IMR-90 (cell line): ENCODE results near the gene LHPP. TPM values are rescaled to one million over a fixed set of nuclear protein-coding genes. Genes with fewer than 3 reads are reported as not detected.

Source experiments
- ATAC-seq: fragments of 200-7000 bp; cut with Tn5 transposase; 2 replicates; pipeline ENCODE4 v1.9.1; 2020; ENCODE audit warnings: low read depth, mild to moderate bottlenecking, moderate library complexity
- BruUV-seq: library from RNA; stranded (reverse); fragments of 400-500 nt; replicated peaks from 2 replicates; lab custom pipeline; 2021; lab: Mats Ljungman, UMichigan
- CTCF ChIA-PET: fragments of 300-600 bp; formaldehyde crosslinking; extraction: SDS; loops from one replicate; lab custom pipeline; 2021; ENCODE audit warnings: antibody characterized with exemption; lab: Yijun Ruan, JAX
- POLR2A ChIA-PET: fragments of 300-600 bp; sonication (Branson Sonifier 250); formaldehyde crosslinking; loops from one replicate; lab custom pipeline; 2022; ENCODE audit warnings: antibody characterized with exemption; ENCODE audit not compliant: unreplicated experiment; lab: Charles Lee
- DNase-seq: peaks from one replicate; pipeline ENCODE4 v3.0.0; 2013
- H2AFZ ChIP-seq: replicated peaks from 2 replicates; pipeline ENCODE3; 2013; ENCODE audit warnings: low read length, mild to moderate bottlenecking; ENCODE audit not compliant: poor library complexity
- H2AK5ac ChIP-seq: 2 replicates; pipeline ENCODE4 v1.6.1; 2013; ENCODE audit warnings: low read depth, low read length, inconsistent platforms
- H2AK9ac ChIP-seq: replicated peaks from 2 replicates; pipeline ENCODE3; 2013; ENCODE audit warnings: mild to moderate bottlenecking, low read depth, low read length, moderate library complexity; ENCODE audit not compliant: poor library complexity
- H2BK120ac ChIP-seq: 2 replicates; pipeline ENCODE4 v1.6.1; 2013; ENCODE audit warnings: low read depth, low read length, inconsistent platforms
- H2BK15ac ChIP-seq: 3 replicates; pipeline ENCODE4 v1.6.1; 2013; ENCODE audit warnings: low read depth, low read length, inconsistent platforms
- H2BK20ac ChIP-seq: 2 replicates; pipeline ENCODE4 v1.6.1; 2013; ENCODE audit warnings: low read depth, mild to moderate bottlenecking, inconsistent platforms, low read length, moderate library complexity
- H2BK5ac ChIP-seq: 2 replicates; pipeline ENCODE4 v1.6.1; 2013; ENCODE audit warnings: mild to moderate bottlenecking, low read depth, low read length, inconsistent platforms; ENCODE audit not compliant: poor library complexity, severe bottlenecking
- H3K14ac ChIP-seq: replicated peaks from 2 replicates; pipeline ENCODE4 v1.6.1; 2013; ENCODE audit warnings: low read depth, low read length, inconsistent platforms
- H3K18ac ChIP-seq: 2 replicates; pipeline ENCODE4 v1.6.1; 2013; ENCODE audit warnings: low read depth, low read length, control low read depth
- H3K23ac ChIP-seq: 2 replicates; pipeline ENCODE4 v1.6.1; 2013; ENCODE audit warnings: low read depth, low read length, inconsistent platforms
- H3K27ac ChIP-seq: 2 replicates; pipeline ENCODE4 v1.5.1; 2013; ENCODE audit warnings: mild to moderate bottlenecking, control low read depth, low read length; ENCODE audit not compliant: insufficient read depth
- H3K27me3 ChIP-seq: 2 replicates; pipeline ENCODE4 v1.6.1; 2013; ENCODE audit warnings: low read length; ENCODE audit not compliant: control insufficient read depth, insufficient read depth
- H3K36me3 ChIP-seq: 2 replicates; pipeline ENCODE4 v1.6.1; 2013; ENCODE audit warnings: low read length, mixed read lengths; ENCODE audit not compliant: control insufficient read depth, insufficient read depth
- H3K4ac ChIP-seq: 2 replicates; pipeline ENCODE4 v1.6.1; 2013; ENCODE audit warnings: low read depth, low read length, inconsistent platforms
- H3K4me1 ChIP-seq: 2 replicates; pipeline ENCODE4 v1.6.1; 2013; ENCODE audit warnings: low read length, mixed read lengths; ENCODE audit not compliant: control insufficient read depth, insufficient read depth
- H3K4me2 ChIP-seq: 2 replicates; pipeline ENCODE4 v1.6.1; 2013; ENCODE audit warnings: low read depth, mild to moderate bottlenecking, control low read depth, low read length, moderate library complexity
- H3K4me3 ChIP-seq: 2 replicates; pipeline ENCODE4 v1.5.1; 2013; ENCODE audit warnings: low read depth, mild to moderate bottlenecking, control low read depth, low read length, moderate library complexity; ENCODE audit not compliant: insufficient read depth
- H3K56ac ChIP-seq: 2 replicates; pipeline ENCODE4 v1.6.1; 2013; ENCODE audit warnings: low read length, inconsistent platforms; ENCODE audit not compliant: insufficient read depth; ENCODE audit errors: extremely low read depth
- H3K79me1 ChIP-seq, 2 experiments: 2 replicates each; pipeline ENCODE4 v1.6.1; 2013; ENCODE audit warnings: low read length in 2 of 2, inconsistent platforms in 1 of 2, low read depth in 1 of 2
- H3K9ac ChIP-seq: 2 replicates; pipeline ENCODE4 v1.6.1; 2013; ENCODE audit warnings: low read depth, low read length, control low read depth
- H3K9me1 ChIP-seq: 2 replicates; pipeline ENCODE4 v1.6.1; 2013; ENCODE audit warnings: low read length, inconsistent platforms; ENCODE audit not compliant: insufficient read depth
- H3K9me3 ChIP-seq: 2 replicates; pipeline ENCODE4 v1.6.1; 2013; ENCODE audit warnings: low read length; ENCODE audit not compliant: control insufficient read depth, insufficient read depth
- H4K20me1 ChIP-seq: 2 replicates; pipeline ENCODE4 v1.6.1; 2013; ENCODE audit warnings: low read length, inconsistent platforms; ENCODE audit not compliant: insufficient read depth
- H4K5ac ChIP-seq: 2 replicates; pipeline ENCODE4 v1.6.1; 2013; ENCODE audit warnings: mild to moderate bottlenecking, low read depth, low read length, control low read depth
- H4K8ac ChIP-seq, 2 experiments: 2 replicates each; pipeline ENCODE4 v1.6.1; 2013; ENCODE audit warnings: low read depth in 2 of 2, low read length in 2 of 2, control low read depth in 1 of 2, inconsistent platforms in 1 of 2
- H4K91ac ChIP-seq: 2 replicates; pipeline ENCODE4 v1.6.1; 2013; ENCODE audit warnings: low read depth, low read length, inconsistent platforms; ENCODE audit not compliant: insufficient read depth
- POLR2A ChIP-seq: IDR thresholded peaks from 2 replicates; pipeline ENCODE4 v1.6.1; 2012; ENCODE audit warnings: mild to moderate bottlenecking, low read depth, low read length
- WGBS, 2 experiments: methylation state at CpG; one replicate each; pipeline versions ENCODE4 v1.1.5 to v1.1.7; 2013; ENCODE audit warnings: missing lambda C conversion rate in 2 of 2; ENCODE audit not compliant: insufficient read length in 1 of 2; ENCODE audit errors: extremely low coverage in 2 of 2; 5-methylcytosine and 5-hydroxymethylcytosine counted together
- dilution Hi-C: fragments of 300-500 bp; cut with HindIII; formaldehyde crosslinking; loops from one replicate; pipeline ENCODE4 v1.14.3; 2018; ENCODE audit warnings: low sequenced_read_pairs; ENCODE audit not compliant: unreplicated experiment
- in situ Hi-C: fragments of 300-500 bp; cut with MboI; formaldehyde crosslinking; loops from 3 replicates; pipeline ENCODE4 v1.14.3; 2019; ENCODE audit warnings: low sequenced_read_pairs, inconsistent platforms, mixed read lengths
- intact Hi-C: fragments of 100-400 bp; cut with micrococcal nuclease; formaldehyde crosslinking; loops from 2 replicates; pipeline ENCODE4 v1.10.0; 2022
- polyA plus RNA-seq, 3 experiments: library from polyadenylated mRNA; depleted of rRNA; stranded (reverse); fragments of >200 nt; gene quantifications; 2 replicates each; pipeline ENCODE4 v1.2.3, GENCODE V29; 2012; ENCODE audit warnings: low replicate concordance in 1 of 3
- total RNA-seq: library from RNA; depleted of rRNA; stranded (reverse); fragments of >200 nt; gene quantifications from 2 replicates; pipeline ENCODE4 v1.2.3, GENCODE V29; 2012

The LHPP gene
- total and polyA plus RNA-seq, 2 of the 4 experiments (the other 2 are of a cell fraction): 2.7 to 8.3 TPM

DNA sequence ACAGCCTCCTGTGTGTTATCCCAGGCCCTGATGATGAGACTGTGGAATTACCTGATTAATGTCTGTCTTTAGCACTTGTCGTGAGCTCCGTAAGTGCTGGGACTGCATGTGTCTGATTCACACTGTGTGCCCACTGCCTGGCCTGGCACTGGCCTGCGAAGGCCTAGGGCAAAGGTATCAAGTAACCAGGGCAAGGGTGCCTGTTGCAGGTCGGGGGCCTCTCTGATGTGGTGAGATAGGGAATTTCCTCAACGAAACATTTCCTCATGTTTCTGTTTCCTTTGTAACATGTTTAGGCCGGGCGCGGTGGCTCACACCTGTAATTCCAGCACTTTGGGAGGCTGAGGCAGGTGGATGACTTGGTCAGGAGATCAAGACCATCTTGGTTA lies 50.4 kb downstream of the LHPP start:
- CTCF ChIA-PET: no interaction called here
- dilution Hi-C loops: no loop called here
- BruUV-seq: no TSS peak

More for the DNA sequence above, 50.4 kb downstream of the LHPP start:
- Histone ChIP-seq H3K4me3 (no peak overlapping the region), H3K4me2 (no peak overlapping the region), H4K20me1 (no peaks in the 10 kb centered on the region), H4K5ac (no peak overlapping the region), H3K9me3 (no peaks in the 10 kb centered on the region), H3K27ac (no peak overlapping the region), H3K23ac (no peak overlapping the region), H2BK15ac (no peak overlapping the region), H3K4me1 (no peaks in the 10 kb centered on the region), H2AFZ (no peak overlapping the region), H3K36me3 (no peaks in the 10 kb centered on the region), H2BK120ac (no peak overlapping the region), H2BK20ac (no peak overlapping the region), H3K14ac (no peak overlapping the region), H3K9me1 (no peaks in the 10 kb centered on the region), H3K27me3 (peaks cover 2% of the 10 kb centered on the region; the same call in 1 of the 2 replicates), H3K9ac (no peak overlapping the region), H3K18ac (no peak overlapping the region), H3K56ac (no peak overlapping the region), H2BK5ac (no peak overlapping the region), H3K4ac (no peak overlapping the region), H2AK5ac (no peak overlapping the region), H4K91ac (no peak overlapping the region), H3K79me1 (no peaks in the 10 kb centered on the region), H4K8ac (no peak overlapping the region), H2AK9ac (no peak overlapping the region)
- in situ Hi-C loops (no loop called here), intact Hi-C loops (loop anchor here (10.0 kb wide), 1 partner anchor 1883 kb away; no protein-coding TSS in a partner anchor)
- POLR2A ChIA-PET: no interaction called here
- DNase-seq: no peak
- no peak for ATAC-seq
- WGBS, 2 experiments: 93% methylated on average over 2 of the region's 8 CpGs; no CpG with 5 or more reads in 1 of the 2 experiments
- TF ChIP-seq POLR2A: no peak
